WTC11 (cell line): ENCODE results near the gene TBX2. TPM values are rescaled to one million over a fixed set of nuclear protein-coding genes. Genes with fewer than 3 reads are reported as not detected.

Source experiments
- ATAC-seq: fragments of 200-7000 bp; cut with Tn5 transposase; 2 replicates; pipeline ENCODE4 v1.10.0; 2021; ENCODE audit warnings: mild to moderate bottlenecking, moderate library complexity
- CTCF ChIA-PET: fragments of 300-600 bp; sonication (Branson Sonifier 250); formaldehyde crosslinking; loops from one replicate; lab custom pipeline; 2021; ENCODE audit warnings: antibody characterized with exemption; lab: Charles Lee
- POLR2A ChIA-PET: fragments of 350-600 bp; sonication (Branson Sonifier 250); formaldehyde crosslinking; loops from one replicate; lab custom pipeline; 2021; ENCODE audit warnings: antibody characterized with exemption; lab: Charles Lee
- DNase-seq: peaks from one replicate; pipeline ENCODE4 v3.0.0; 2021; ENCODE audit warnings: low spot score
- H3K27ac Mint-ChIP-seq: 2 replicates; pipeline ENCODE4 v1.8.0; 2021; ENCODE audit warnings: mixed read lengths
- H3K27me3 Mint-ChIP-seq: 2 replicates; pipeline ENCODE4 v1.8.0; 2021; ENCODE audit warnings: low read depth, mild to moderate bottlenecking, moderate library complexity, mixed read lengths
- H3K36me3 Mint-ChIP-seq: 2 replicates; pipeline ENCODE4 v1.8.0; 2021; ENCODE audit warnings: mixed read lengths
- H3K4me1 Mint-ChIP-seq: 2 replicates; pipeline ENCODE4 v1.8.0; 2022; ENCODE audit warnings: mixed read lengths
- H3K4me3 Mint-ChIP-seq: 2 replicates; pipeline ENCODE4 v1.8.0; 2021; ENCODE audit warnings: mild to moderate bottlenecking, moderate library complexity, mixed read lengths
- H3K9me3 Mint-ChIP-seq: 2 replicates; pipeline ENCODE4 v1.8.0; 2021; ENCODE audit warnings: mixed read lengths
- CBFB ChIP-seq: sonication (generic); formaldehyde crosslinking; IDR thresholded peaks from 2 replicates; pipeline ENCODE4 v1.8.1; 2022; ENCODE audit warnings: mild to moderate bottlenecking, low read depth, missing genetic modification reagents
- MAX ChIP-seq: sonication (generic); formaldehyde crosslinking; IDR thresholded peaks from 2 replicates; pipeline ENCODE4 v1.8.0; 2022; ENCODE audit warnings: mild to moderate bottlenecking, missing genetic modification reagents
- NFYB ChIP-seq: sonication (generic); formaldehyde crosslinking; conservative IDR thresholded peaks from 2 replicates; pipeline ENCODE4 v1.8.0; 2022; ENCODE audit warnings: low read depth, missing genetic modification reagents
- OVOL2 ChIP-seq: fragments of 250-450 bp; sonication (Bioruptor Pico); IDR thresholded peaks from 2 replicates; pipeline ENCODE4 v1.9.0; 2021; ENCODE audit warnings: mild to moderate bottlenecking, borderline replicate concordance
- PREB ChIP-seq: sonication (generic); formaldehyde crosslinking; IDR thresholded peaks from 2 replicates; pipeline ENCODE4 v1.8.1; 2022; ENCODE audit warnings: mild to moderate bottlenecking, missing genetic modification reagents, moderate library complexity, borderline replicate concordance
- RORB ChIP-seq: fragments of 250-450 bp; sonication (Bioruptor Pico); IDR thresholded peaks from 2 replicates; pipeline ENCODE4 v1.9.0; 2021; ENCODE audit warnings: mild to moderate bottlenecking
- ZNF121 ChIP-seq: sonication (generic); formaldehyde crosslinking; IDR thresholded peaks from 2 replicates; pipeline ENCODE4 v1.8.0; 2023; ENCODE audit warnings: missing genetic modification reagents
- ZNF317 ChIP-seq: sonication (generic); formaldehyde crosslinking; IDR thresholded peaks from 2 replicates; pipeline ENCODE4 v1.8.1; 2023; ENCODE audit warnings: low read depth, mild to moderate bottlenecking, moderate library complexity, missing genetic modification reagents, borderline replicate concordance
- ZNF396 ChIP-seq: fragments of 250-450 bp; sonication (Bioruptor Pico); IDR thresholded peaks from 2 replicates; pipeline ENCODE4 v1.8.0; 2021; ENCODE audit warnings: mild to moderate bottlenecking, moderate library complexity, borderline replicate concordance
- ZNF532 ChIP-seq: fragments of 250-450 bp; sonication (Bioruptor Pico); IDR thresholded peaks from 2 replicates; pipeline ENCODE4 v1.9.0; 2021; ENCODE audit warnings: mild to moderate bottlenecking, borderline replicate concordance
- total RNA-seq: library from RNA; stranded (reverse); gene quantifications from 3 replicates; pipeline ENCODE4 v1.2.3, GENCODE V29; 2021
- TF ChIP-seq, protein P1 (sequence below): sonication (generic); formaldehyde crosslinking; IDR thresholded peaks from 2 replicates; pipeline ENCODE4 v1.8.0; 2022; ENCODE audit warnings: missing genetic modification reagents
- TF ChIP-seq, protein P2 (sequence below): sonication (generic); formaldehyde crosslinking; conservative IDR thresholded peaks from 2 replicates; pipeline ENCODE4 v1.8.1; 2023; ENCODE audit warnings: mild to moderate bottlenecking, low read depth, missing genetic modification reagents, moderate library complexity

TBX2 gene
- total RNA-seq, 1 experiment from 2014 or later = 0.09 TPM

GRCh38 chr17:61390479-61390791 lies 9.2 kb upstream of the TBX2 start:
- peaks cover 42% of the 10 kb centered on the region for H3K27me3 Mint-ChIP-seq
- H3K4me1 Mint-ChIP-seq = peaks cover 8% of the 10 kb centered on the region
- no peaks in the 10 kb centered on the region for H3K36me3 Mint-ChIP-seq
- CTCF ChIA-PET = interaction anchor here (0.6 to 1.4 kb wide), 13 partner anchors 22 to 419 kb away, joined by 3 to 17 read pairs (median 4); no protein-coding TSS in a partner anchor
- POLR2A ChIA-PET = no interaction called here
- no peak overlapping the region for H3K27ac Mint-ChIP-seq
- no peak for ATAC-seq
- DNase-seq = no peak
- H3K9me3 Mint-ChIP-seq = no peaks in the 10 kb centered on the region
- no peak overlapping the region for H3K4me3 Mint-ChIP-seq
- no peak for TF ChIP-seq ZNF121 (CRISPR knock-in tag)
- no peak for TF ChIP-seq ZNF396 (CRISPR knock-in tag)
- TF ChIP-seq CBFB = no peak
- no peak for TF ChIP-seq OVOL2 (CRISPR knock-in tag)
- no peak for TF ChIP-seq ZNF532 (CRISPR knock-in tag)
- TF ChIP-seq PREB (CRISPR knock-in tag) = no peak
- no peak for TF ChIP-seq NFYB (CRISPR knock-in tag)
- no peak for TF ChIP-seq ZNF317 (CRISPR knock-in tag)
- TF ChIP-seq MAX (CRISPR knock-in tag) = no peak
- TF ChIP-seq, protein P1, sequence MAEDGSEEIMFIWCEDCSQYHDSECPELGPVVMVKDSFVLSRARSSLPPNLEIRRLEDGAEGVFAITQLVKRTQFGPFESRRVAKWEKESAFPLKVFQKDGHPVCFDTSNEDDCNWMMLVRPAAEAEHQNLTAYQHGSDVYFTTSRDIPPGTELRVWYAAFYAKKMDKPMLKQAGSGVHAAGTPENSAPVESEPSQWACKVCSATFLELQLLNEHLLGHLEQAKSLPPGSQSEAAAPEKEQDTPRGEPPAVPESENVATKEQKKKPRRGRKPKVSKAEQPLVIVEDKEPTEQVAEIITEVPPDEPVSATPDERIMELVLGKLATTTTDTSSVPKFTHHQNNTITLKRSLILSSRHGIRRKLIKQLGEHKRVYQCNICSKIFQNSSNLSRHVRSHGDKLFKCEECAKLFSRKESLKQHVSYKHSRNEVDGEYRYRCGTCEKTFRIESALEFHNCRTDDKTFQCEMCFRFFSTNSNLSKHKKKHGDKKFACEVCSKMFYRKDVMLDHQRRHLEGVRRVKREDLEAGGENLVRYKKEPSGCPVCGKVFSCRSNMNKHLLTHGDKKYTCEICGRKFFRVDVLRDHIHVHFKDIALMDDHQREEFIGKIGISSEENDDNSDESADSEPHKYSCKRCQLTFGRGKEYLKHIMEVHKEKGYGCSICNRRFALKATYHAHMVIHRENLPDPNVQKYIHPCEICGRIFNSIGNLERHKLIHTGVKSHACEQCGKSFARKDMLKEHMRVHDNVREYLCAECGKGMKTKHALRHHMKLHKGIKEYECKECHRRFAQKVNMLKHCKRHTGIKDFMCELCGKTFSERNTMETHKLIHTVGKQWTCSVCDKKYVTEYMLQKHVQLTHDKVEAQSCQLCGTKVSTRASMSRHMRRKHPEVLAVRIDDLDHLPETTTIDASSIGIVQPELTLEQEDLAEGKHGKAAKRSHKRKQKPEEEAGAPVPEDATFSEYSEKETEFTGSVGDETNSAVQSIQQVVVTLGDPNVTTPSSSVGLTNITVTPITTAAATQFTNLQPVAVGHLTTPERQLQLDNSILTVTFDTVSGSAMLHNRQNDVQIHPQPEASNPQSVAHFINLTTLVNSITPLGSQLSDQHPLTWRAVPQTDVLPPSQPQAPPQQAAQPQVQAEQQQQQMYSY (CRISPR knock-in tag) = no peak
- no peak for TF ChIP-seq RORB (CRISPR knock-in tag)
- TF ChIP-seq, protein P2, sequence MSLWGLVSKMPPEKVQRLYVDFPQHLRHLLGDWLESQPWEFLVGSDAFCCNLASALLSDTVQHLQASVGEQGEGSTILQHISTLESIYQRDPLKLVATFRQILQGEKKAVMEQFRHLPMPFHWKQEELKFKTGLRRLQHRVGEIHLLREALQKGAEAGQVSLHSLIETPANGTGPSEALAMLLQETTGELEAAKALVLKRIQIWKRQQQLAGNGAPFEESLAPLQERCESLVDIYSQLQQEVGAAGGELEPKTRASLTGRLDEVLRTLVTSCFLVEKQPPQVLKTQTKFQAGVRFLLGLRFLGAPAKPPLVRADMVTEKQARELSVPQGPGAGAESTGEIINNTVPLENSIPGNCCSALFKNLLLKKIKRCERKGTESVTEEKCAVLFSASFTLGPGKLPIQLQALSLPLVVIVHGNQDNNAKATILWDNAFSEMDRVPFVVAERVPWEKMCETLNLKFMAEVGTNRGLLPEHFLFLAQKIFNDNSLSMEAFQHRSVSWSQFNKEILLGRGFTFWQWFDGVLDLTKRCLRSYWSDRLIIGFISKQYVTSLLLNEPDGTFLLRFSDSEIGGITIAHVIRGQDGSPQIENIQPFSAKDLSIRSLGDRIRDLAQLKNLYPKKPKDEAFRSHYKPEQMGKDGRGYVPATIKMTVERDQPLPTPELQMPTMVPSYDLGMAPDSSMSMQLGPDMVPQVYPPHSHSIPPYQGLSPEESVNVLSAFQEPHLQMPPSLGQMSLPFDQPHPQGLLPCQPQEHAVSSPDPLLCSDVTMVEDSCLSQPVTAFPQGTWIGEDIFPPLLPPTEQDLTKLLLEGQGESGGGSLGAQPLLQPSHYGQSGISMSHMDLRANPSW (CRISPR knock-in tag) = no peak
